HL-60 (cell line): ENCODE measurements around the gene TNFRSF12A.

Experiments used
- POLR2AphosphoS5 ChIP-seq: IDR thresholded peaks from 2 replicates; pipeline ENCODE4 v1.6.1; 2012; ENCODE audit warnings: low read depth
- TF ChIP-seq, protein P1 (sequence below): IDR thresholded peaks from 2 replicates; pipeline ENCODE4 v1.6.1; 2012; ENCODE audit warnings: low read depth; ENCODE audit not compliant: insufficient replicate concordance

DNA sequence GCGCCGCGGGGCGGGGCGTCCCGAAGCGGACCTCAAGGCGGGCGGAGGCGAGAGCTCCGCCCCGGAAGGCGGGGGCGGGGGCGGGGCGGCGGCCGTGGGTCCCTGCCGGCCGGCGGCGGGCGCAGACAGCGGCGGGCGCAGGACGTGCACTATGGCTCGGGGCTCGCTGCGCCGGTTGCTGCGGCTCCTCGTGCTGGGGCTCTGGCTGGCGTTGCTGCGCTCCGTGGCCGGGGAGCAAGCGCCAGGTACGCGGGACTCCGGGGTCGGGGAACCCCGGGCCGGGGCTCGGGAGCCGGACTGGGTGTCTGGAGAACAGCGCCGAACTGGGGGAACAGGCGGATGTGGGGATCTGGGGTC, at the start of gene TNFRSF12A:
- TF ChIP-seq POLR2AphosphoS5, result peak; percentile 66; the same call in 1 of the 2 replicates
- TF ChIP-seq, protein P1, sequence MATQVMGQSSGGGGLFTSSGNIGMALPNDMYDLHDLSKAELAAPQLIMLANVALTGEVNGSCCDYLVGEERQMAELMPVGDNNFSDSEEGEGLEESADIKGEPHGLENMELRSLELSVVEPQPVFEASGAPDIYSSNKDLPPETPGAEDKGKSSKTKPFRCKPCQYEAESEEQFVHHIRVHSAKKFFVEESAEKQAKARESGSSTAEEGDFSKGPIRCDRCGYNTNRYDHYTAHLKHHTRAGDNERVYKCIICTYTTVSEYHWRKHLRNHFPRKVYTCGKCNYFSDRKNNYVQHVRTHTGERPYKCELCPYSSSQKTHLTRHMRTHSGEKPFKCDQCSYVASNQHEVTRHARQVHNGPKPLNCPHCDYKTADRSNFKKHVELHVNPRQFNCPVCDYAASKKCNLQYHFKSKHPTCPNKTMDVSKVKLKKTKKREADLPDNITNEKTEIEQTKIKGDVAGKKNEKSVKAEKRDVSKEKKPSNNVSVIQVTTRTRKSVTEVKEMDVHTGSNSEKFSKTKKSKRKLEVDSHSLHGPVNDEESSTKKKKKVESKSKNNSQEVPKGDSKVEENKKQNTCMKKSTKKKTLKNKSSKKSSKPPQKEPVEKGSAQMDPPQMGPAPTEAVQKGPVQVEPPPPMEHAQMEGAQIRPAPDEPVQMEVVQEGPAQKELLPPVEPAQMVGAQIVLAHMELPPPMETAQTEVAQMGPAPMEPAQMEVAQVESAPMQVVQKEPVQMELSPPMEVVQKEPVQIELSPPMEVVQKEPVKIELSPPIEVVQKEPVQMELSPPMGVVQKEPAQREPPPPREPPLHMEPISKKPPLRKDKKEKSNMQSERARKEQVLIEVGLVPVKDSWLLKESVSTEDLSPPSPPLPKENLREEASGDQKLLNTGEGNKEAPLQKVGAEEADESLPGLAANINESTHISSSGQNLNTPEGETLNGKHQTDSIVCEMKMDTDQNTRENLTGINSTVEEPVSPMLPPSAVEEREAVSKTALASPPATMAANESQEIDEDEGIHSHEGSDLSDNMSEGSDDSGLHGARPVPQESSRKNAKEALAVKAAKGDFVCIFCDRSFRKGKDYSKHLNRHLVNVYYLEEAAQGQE, result no peak
